Type B pancreatic cell (in vitro differentiated cells): ENCODE results near the gene STAP2. TPM values are rescaled to one million over a fixed set of nuclear protein-coding genes. Genes with fewer than 3 reads are reported as not detected.

ENCODE experiments used
- DNase-seq: peaks from one replicate; pipeline ENCODE4 v3.0.0; 2021; ENCODE audit warnings: mixed read lengths; ENCODE audit not compliant: unreplicated experiment; ENCODE audit errors: extremely low spot score
- H3K27ac Mint-ChIP-seq: 2 replicates; pipeline ENCODE4 v1.8.0; 2021; ENCODE audit warnings: mild to moderate bottlenecking, mixed read lengths
- H3K27me3 Mint-ChIP-seq: 2 replicates; pipeline ENCODE4 v1.8.0; 2021; ENCODE audit warnings: mixed read lengths
- H3K36me3 Mint-ChIP-seq: 2 replicates; pipeline ENCODE4 v1.8.0; 2021; ENCODE audit warnings: mixed read lengths
- H3K4me1 Mint-ChIP-seq: one replicate; pipeline ENCODE4 v1.8.0; 2021; ENCODE audit warnings: mixed read lengths; ENCODE audit not compliant: unreplicated experiment
- H3K4me3 Mint-ChIP-seq: 2 replicates; pipeline ENCODE4 v1.8.0; 2021; ENCODE audit warnings: mild to moderate bottlenecking, mixed read lengths
- H3K9me3 Mint-ChIP-seq: 2 replicates; pipeline ENCODE4 v1.8.0; 2021; ENCODE audit warnings: mixed read lengths
- CTCF ChIP-seq: fragments of 200-600 bp; sonication (generic); conservative IDR thresholded peaks from 2 replicates; pipeline ENCODE4 v1.5.0; 2021; ENCODE audit warnings: antibody characterized with exemption, mild to moderate bottlenecking
- total RNA-seq: library from RNA; stranded (reverse); gene quantifications from 2 replicates; pipeline ENCODE4 v1.2.1, GENCODE V29; 2021; ENCODE audit warnings: low replicate concordance

STAP2 gene
- total RNA-seq, 1 donor from 2014 or later: 42.5 TPM

GRCh38 chr19:4375164-4376027 lies 36.8 kb upstream of the STAP2 start:
- no peak for DNase-seq
- Mint-ChIP-seq H3K27ac (peak overlapping the region; percentile 95), H3K9me3 (no peaks in the 10 kb centered on the region), H3K36me3 (peaks cover 3% of the 10 kb centered on the region), H3K4me3 (peak overlapping the region; percentile 78), H3K27me3 (no peaks in the 10 kb centered on the region), H3K4me1 (peaks cover 37% of the 10 kb centered on the region)
- peak; percentile 57 for TF ChIP-seq CTCF

GRCh38 chr19:4374498-4375163 lies 36.0 kb upstream of the STAP2 start:
- H3K4me3 Mint-ChIP-seq: no peak overlapping the region
- H3K27ac Mint-ChIP-seq: peak overlapping the region; percentile 95
- peaks cover 30% of the 10 kb centered on the region for H3K4me1 Mint-ChIP-seq
- DNase-seq: no peak
- H3K9me3 Mint-ChIP-seq: no peaks in the 10 kb centered on the region
- H3K27me3 Mint-ChIP-seq: no peaks in the 10 kb centered on the region
- H3K36me3 Mint-ChIP-seq: peaks cover 3% of the 10 kb centered on the region
- no peak for TF ChIP-seq CTCF

- Mint-ChIP-seq H3K27ac (peak overlapping the region; percentile 89), H3K4me3 (peak overlapping the region; percentile 69), H3K4me1 (peaks cover 30% of the 10 kb centered on the region), H3K36me3 (peaks cover 3% of the 10 kb centered on the region), H3K27me3 (no peaks in the 10 kb centered on the region), H3K9me3 (no peaks in the 10 kb centered on the region)
- no peak for DNase-seq
- no peak for TF ChIP-seq CTCF
These were observed 35.2 kb upstream of the STAP2 start for GRCh38 chr19:4373601-4374497.

- Mint-ChIP-seq H3K9me3 (no peaks in the 10 kb centered on the region), H3K4me3 (no peak overlapping the region)
- no peak for TF ChIP-seq CTCF
These were observed 34.4 kb upstream of the STAP2 start for GRCh38 chr19:4373013-4373367.

GRCh38 chr19:4372165-4373012 lies 33.8 kb upstream of the STAP2 start:
- Mint-ChIP-seq H3K4me3 (no peak overlapping the region), H3K9me3 (no peaks in the 10 kb centered on the region), H3K4me1 (peaks cover 38% of the 10 kb centered on the region), H3K27ac (peak overlapping the region; percentile 55), H3K36me3 (peaks cover 3% of the 10 kb centered on the region), H3K27me3 (no peaks in the 10 kb centered on the region)
- TF ChIP-seq CTCF: no peak
- DNase-seq: no peak

More at GRCh38 chr19:4373013-4373367, 34.4 kb upstream of the STAP2 start:
- Mint-ChIP-seq H3K27me3 (no peaks in the 10 kb centered on the region), H3K27ac (peak overlapping the region; percentile 55), H3K4me1 (peaks cover 35% of the 10 kb centered on the region), H3K36me3 (peaks cover 3% of the 10 kb centered on the region)
- no peak for DNase-seq
